Glomerular visceral epithelial cell (primary cell): ENCODE measurements around the gene ST6GALNAC2.

Experiments
- DNase-seq: peaks from one replicate; pipeline ENCODE4 v3.0.0-alpha.2; 2016; ENCODE audit errors: extremely low spot score

ST6GALNAC2 gene

DNA sequence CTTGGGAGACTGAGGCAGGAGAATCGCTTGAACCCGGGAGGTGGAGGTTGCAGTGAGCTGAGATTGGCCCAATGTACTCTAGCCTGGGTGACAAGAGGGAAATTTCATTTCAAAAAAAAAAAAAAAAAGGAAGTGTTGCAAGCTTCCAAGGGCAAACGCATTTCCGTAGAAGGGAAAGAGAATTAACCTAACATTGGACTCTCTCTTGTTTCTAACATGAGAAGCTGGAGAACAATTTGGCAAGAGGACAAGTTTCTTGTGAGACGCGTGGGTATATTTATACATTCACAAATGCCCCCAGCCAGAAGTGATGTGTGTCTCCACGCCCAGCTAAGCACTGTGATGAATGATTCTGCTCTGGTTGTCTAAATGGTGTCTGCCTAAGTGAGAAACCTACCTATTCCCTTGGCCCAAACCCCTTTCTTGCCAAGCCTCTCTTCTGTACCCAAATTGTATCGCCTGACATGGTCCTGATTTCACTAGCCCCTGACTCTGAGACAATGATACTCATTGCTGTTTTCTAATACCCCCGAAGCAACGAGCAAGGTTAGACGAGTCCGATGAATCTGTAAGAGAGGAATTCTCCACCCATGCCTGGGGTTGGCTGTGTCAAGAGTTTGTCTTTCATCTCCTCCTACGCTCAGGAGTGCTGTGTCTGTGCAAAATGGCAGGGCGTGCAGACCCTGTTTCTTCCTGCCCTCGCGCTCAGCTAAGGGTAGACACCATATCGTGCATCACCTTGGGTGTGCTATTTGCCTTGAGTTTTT is 14.2 kb upstream of the ST6GALNAC2 start:
- no peak for DNase-seq

DNA sequence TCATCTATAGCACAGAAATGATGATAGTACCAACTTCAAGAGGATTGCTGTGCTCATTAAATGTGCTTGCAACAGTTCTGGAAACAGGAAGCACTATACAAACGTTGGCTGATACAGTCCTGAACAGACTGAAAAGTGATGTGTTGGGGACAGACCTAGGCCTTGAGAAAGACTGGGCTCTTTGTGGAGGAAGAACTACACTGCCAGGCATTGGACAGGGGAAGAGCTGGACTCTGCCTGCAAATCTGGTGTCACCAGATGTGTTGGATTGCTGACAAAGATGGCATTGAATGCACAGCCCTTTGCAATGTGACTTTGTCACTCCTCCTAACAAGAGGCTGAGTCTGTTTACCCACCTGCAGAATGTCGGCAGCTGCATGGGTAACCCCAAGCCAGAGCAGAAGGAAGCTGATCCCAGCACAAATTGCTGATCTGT is 12.4 kb upstream of the ST6GALNAC2 start:
- DNase-seq, result no peak

DNA sequence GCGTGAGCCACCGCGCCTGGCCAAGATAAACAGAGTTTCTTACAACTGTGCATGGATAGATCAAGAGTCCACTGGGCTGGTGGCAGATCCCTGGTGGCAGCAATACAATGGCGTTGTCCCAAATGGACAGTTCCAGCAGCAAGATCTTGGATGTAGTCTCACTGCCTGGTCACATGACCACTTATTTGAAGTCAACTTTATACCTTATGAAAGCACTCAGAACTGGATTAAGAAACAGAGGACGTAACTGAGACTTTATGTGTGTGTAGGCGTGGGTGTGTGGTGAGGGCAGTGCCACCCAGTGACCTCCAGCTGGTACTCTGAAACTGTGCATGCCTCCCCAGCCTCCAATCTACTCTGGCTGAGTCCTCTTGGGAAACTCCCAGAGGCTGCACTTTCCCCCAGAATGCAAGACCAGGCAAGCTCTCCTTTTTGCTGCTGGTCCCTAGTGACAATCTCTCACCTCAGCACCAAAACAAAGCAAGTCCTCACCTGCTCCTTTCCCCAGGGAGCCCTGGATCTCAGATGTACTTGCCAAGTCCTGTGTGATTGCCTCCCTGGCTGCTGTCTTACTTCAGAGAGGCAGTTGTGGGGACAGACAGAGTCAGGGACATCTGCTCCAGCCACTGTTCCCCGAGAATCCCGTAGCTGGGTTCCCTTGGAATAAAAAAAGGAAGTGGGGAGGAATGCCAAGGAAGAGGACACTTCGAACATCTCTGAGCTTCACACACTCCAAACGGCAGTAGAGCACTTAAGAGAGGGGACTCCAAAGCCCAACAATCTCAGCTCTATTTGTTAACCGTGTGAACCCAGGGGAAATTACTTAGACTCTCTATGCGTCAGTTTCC is 11.7 kb upstream of the ST6GALNAC2 start:
- no peak for DNase-seq

DNA sequence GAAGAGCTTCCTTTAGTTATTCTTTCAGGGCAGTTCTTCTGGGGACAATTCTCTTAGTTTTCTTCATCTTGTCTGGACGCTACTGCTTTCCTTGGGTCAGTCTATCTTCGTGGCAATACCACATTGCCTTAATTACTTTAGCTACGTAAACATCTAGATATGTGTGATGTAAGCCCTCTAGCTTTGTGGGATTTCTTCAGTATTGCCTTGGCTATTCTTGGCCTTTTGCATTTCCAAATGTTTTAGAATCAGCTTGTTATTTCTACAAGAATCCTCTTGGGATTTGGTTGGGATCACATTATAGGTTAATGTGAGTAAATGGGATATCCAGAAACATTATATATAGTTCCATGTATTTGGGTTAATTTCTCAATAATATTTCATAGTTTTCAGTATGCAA is 9.0 kb upstream of the ST6GALNAC2 start:
- no peak for DNase-seq

DNA sequence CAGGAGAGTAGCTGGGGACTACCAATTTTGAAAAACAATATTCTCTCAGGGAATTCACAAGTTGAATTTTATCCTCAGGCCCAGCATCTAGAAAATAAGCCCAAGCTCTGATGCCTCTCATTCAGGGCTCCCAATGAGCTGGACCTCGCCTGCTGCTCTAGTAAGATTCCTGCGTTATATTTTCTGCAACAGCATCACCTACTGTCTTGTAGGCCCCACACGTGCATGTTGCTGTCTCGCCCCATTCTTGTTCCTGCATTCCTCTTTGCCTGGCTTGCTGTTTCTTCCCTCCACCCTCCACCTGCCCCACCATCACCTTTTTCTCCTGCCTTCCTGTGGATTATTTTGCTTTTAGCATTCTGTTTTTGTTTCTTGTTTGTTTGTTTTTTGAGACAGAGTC is 8.3 kb upstream of the ST6GALNAC2 start:
- no peak for DNase-seq

DNA sequence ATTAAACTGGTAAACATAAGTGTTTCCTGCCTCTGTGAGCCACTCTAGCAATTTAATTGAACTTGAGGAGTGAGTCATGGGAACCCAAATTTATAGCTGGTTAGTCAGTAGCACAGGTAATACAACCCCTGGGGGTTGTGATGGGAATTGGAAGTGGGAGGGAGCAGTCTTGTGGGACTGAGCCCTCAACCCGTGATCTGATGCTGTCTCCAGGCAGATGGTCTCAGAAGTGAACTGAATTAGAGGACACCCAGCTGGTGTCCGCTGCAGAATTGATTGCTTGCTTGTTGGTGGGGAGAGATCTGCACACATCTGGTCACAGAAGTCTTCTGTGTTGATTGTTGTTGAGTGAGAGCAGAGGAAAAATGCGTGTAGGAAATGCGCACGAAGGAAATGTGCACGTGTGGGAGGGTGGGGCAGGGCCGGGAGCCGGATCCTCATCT is 7.7 kb upstream of the ST6GALNAC2 start:
- DNase-seq, result no peak

DNA sequence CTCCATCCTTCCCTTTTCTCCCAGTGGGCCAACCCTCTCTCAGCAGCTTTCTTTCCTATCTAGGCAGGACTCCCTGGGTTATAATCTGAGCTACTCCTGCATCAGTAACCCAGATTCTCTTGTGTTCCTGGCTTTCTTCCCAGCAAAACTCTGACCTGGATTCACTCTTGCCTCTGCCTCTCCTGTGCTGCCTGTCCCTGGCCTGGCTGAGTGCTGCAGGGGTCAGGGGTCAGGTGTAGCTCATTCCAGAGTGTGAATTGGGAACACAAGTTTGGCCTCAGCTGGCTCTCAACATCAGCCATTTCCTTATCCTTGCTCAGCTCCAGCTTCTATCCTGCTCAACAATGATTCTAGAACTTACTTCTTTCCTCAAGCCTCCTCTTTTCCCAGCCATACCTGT is 2.5 kb upstream of the ST6GALNAC2 start:
- no peak for DNase-seq

DNA sequence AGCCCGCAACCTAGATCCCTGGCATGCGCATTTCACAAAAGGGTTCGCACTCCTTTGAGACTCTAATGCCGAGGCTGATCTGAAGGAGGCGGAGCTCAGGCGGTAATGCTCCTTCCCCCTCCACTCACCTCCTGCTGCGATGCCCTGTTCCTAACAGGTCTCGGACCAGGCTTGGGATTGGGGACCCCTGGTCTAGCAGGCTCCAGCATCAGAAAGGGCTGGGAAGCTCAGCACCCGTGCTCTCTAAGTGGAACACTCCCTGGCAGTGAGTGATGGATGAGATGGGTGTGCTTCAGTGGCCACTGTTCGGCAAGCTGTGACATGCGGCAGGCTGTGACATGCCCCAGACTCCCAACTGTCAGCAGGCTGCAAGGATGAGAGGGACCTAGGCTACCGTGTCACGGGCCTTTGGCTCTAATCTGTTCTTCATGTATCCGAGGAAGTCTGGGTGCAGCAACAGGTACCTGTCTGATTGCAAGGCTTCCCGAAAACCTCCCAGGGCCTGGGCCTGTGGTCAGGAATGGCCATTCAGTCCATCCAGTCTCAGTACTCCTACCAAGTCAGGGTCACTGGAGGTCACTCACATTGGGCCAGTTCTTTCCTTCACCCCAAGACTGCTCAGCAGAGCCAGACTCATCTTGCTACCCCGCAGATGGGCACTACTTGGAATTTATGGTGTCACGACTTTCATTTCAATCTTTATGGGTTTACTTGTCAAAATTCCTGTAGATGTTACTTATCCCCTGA is 1.3 kb upstream of the ST6GALNAC2 start:
- DNase-seq, result no peak

DNA sequence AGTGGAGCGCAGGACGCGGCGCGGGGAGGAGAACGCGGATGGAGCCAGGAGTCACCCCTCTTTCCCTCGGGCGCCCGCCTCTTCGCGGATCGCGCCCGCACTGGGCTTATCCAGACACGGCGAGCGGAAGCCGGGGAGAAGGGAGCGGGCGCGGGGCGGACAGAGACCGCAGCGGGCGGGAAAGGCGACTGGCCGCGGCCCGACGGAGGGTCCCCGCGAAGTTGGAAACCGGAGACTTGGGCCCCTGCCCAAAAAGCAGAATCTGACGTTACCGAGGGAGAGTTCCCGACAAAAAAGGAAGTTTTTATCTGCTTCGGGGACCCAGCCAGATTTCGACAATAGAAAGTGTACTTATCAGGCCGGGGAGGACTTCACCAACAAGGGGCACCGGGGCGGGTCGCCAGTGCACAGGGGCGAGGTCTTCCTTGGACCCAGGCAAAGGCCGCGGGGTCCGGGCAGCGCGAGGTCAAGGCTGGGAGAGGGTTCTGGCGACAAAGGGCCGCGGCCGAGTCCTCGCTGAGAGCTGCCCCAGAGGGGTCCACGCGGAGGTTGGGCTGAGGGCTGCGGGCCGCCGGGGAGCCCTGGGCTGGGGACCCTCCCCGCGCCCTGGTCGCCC is 519 bp downstream of the ST6GALNAC2 start:
- DNase-seq, result no peak

DNA sequence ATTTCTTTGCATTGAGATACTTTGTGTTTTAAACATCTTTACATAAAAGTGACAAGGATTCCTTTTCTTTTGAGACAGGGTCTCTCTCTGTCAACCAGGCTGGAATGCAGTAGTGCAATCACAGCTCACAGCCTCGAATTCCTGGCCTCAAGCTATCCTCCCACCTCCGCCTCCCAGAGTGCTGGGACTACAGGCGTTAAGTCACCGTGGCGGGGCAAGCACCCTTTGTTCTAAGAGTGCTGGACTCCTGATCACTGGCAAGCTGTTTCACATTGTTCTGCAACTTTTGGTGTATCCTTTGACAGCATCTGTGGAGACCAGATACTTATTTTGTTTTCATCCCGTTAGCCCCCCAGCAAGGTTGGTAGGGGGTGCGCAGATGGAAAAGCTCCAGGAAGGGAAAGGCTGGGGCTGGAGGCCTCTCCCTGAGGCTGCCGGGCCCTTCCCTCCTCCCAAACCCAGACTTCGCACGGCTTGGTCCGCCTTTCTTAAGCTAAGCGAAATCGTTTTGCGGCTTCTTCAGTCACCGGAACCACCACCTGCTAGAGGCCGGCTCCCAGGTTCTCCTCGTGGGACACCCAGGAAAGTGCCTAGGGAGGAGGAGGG is 1.1 kb downstream of the ST6GALNAC2 start:
- no peak for DNase-seq

DNA sequence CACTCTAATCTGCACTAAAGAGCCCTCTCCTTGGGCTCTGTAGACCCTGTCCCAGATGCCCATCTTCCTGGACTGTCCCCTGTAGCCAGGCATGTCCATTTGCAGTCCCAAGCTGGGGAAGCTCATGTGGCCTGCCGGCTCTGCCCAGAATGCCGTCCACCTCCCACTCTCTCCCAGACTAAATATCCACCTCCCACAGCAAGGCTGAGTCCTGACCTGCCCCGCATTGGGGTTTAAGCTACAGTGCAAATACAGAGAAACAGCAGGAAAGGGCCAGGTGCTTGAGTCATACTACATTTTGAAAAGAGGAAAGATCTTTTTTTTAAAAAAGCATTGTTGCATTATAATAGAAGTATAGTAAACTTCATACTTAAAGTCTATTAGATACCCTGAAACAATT is 3.0 kb downstream of the ST6GALNAC2 start:
- no peak for DNase-seq

DNA sequence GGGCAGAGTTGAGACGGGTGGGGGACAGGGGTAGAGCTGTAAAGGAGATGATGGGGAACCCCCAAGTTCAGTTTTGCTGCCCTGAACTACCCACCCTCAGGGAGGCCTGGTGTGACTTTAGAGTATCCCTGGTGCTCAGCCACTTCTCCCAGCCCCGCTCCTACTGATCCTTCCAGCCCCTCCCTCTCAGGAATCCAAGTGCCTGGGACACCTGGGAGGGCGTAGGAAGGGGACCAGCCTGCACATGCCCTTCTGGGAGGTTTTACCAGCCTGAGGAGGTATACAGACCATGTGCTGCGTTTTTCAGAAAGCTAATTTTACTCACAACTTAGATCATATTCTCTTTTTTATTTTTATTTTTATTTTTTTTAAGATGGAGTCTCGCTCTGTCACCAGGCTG is 4.1 kb downstream of the ST6GALNAC2 start:
- DNase-seq, result no peak

DNA sequence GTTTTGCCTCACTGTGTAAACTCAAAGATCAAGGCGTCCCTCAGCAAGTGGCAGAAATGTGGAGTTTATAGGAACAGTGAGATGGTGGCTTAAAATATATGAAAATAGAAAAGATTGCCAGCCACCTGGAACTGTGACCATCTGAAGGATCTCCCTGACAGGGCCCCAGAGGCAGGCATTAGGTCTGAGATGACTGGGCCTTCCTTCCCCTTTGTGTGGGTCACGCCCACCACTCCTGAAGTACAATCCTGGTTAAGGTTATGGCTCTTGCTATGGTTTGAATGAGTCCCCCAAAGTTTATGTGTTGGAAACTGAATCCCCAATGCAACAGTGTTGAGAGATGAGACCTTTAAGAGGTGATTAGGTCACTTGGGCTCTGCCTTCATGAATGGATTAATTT is 6.4 kb downstream of the ST6GALNAC2 start:
- DNase-seq, result no peak

DNA sequence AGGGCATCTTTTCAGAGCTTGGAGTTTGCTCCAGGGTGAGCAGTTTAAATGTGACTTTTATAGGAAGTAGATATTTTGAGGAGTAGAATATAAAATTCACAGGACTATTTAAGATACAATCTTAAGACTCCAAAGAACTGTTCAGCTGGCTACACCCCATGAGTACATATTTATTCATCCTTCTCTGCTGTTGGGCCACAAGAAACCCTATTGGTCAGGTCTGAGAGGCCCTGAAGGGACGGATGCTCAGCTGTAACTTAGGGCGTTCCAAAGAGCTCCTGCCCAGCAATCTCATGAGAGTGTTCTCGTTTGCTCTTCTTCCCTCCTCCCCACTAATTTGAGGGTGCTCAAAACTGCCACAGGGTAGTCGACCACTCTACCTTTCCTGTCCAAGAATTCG is 7.3 kb downstream of the ST6GALNAC2 start:
- no peak for DNase-seq

DNA sequence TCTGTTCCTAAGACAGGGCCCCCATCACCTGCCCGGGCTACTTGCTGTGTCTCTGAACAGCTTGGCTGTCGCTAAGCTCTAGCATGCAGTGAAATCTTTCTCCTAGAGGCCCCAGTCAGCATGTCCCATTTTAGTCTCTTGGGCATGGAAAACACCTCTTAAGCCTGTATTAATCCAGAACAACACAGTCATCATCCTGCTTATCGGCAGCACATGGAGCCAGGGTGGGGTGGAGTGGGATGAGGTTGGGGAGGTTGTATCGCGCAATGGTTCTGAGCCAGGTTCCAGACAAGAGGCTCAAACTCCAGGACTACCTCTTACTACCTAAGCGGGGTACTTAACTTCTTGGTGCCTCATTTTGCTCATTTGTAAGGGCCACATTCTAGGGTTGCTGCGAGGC is 7.8 kb downstream of the ST6GALNAC2 start:
- DNase-seq, result no peak

DNA sequence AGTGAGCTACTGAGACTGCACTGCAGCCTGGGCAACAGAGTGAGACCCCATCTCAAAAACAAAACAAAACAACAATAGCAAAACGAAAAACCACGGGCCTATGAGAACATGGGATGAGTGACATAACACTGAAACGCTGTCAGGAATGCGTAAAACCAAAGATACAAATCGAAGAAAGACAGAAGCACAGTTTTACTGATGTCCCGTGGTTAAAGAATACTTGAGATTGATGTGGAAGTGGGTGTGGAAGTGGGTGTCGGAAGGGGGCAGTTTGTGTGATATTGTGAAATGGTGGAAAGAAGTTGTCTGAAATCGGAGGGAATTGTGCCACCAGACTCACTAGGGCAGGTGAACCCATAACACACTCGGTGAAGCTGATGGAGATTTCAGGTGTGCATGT is 9.5 kb downstream of the ST6GALNAC2 start:
- DNase-seq, result no peak

DNA sequence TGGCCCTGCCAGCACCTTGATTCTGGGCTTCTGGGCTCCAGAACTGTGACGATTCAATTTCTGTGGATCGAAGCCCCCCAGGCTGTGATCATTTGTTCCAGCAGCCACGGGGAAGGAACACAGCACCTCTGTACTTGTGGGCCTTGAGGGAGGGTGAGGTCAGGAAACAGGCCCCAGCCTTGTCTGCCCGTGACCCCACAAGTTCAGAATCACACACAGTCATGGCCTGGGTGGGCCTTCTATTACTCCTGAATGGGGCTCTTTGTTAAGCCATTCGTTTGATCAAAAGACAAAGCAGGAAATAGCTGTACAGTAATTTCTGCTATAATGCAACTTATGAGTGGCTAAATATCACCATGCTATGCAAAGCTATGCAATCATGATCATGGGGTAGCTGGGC is 10.1 kb downstream of the ST6GALNAC2 start:
- DNase-seq, result no peak

DNA sequence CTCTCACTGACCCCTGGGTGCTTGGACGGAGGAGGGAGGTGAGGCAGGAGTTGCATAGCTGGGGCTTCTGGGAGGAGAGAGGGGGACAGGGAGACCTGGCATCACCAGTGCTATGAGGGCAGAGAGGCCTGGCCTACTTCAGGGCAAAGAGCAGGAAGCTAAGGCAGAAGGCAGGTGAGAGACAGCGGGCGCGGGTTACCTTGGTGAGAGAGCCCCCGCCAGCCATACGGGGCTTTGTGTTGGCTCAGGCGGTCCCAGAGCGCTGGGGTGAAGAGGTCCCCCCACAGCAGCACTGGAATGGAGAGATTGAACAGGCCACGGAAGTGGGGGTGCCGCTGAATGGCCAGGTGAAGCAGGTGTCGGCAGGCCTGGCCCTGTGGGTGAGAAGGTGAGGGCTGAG is 11.5 kb downstream of the ST6GALNAC2 start:
- no peak for DNase-seq

DNA sequence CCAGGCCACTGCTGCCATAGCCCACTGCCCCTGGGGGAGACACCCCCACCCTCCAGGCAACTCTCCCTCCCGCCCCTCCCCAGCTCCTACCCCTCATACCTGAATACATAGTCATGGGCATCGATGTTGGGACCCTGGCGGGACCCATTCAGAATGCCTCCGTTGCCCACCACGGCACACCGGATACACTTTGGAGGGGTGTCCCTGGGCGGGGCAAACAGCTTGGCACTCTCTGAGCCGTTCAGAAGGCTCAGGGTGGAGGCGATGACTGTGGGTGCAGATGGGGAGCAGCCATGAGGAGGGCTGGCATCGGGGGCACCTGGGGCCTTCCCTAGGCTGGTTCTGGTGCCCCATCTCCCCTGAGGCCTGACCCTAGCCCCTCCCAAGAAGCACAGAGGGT is 12.6 kb downstream of the ST6GALNAC2 start:
- DNase-seq, result no peak

DNA sequence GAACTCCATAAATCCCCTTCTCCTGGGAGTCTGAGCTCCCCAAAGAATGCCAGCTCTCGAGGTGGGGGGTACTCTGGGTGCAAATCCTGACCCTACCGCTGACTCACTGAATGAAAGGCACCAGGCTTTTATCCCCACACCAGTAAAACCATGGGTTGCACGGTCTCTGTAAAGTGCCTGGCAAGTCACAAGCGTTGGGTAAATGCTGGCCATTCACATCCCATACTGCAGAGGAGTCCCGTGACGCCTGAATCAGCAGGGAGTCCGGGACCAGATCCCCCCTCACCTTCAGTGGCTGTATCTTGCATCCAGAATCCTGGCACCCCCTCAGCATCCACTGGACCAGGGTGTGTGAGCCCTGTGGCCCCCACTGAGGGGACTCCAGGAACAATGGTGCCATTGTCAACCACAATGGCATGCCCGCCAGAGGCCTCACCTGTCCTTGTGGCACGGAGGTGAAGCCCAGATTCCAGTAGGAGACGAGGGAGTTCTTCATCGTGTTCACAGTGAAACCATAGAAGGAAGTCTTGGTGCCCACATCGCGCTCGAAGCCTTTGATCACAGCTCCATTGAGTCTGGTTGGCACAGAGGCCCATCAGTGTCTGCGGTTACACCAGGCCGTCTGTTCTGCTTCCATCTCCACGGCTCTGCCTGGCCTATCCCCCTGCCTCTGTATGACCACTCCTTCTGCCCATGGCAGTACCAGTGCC is 13.3 kb downstream of the ST6GALNAC2 start:
- no peak for DNase-seq
